Sigmoid colon (tissue), 7 donors: ENCODE measurements around the gene FGD3. TPM values are rescaled to one million over a fixed set of nuclear protein-coding genes. Genes with fewer than 3 reads are reported as not detected.

Experiments used
- DNase-seq: peaks from one replicate; pipeline ENCODE4 v3.0.0-alpha.2; 2019
- H3K27ac ChIP-seq, 4 donors: fragments of 200-600 bp; sonication (generic); one replicate each; pipeline ENCODE4 v1.5.1; 2016 to 2019; ENCODE audit warnings: mild to moderate bottlenecking in 1 of 4
- H3K27me3 ChIP-seq, 3 donors: fragments of 200-600 bp; sonication (generic); one replicate each; pipeline ENCODE4 v1.5.1; 2019; ENCODE audit warnings: mild to moderate bottlenecking in 1 of 3
- H3K36me3 ChIP-seq, 4 donors: fragments of 200-600 bp; sonication (generic); one replicate each; pipeline ENCODE4 v1.5.1; 2016 to 2019
- H3K4me1 ChIP-seq, 4 donors: fragments of 200-600 bp; sonication (generic); one replicate each; pipeline ENCODE4 v1.5.1; 2017 to 2019
- H3K4me3 ChIP-seq, 4 donors: fragments of 200-600 bp; sonication (generic); one replicate each; pipeline ENCODE4 v1.5.1; 2017 to 2019; ENCODE audit warnings: mild to moderate bottlenecking in 2 of 4, moderate library complexity in 1 of 4
- H3K9me3 ChIP-seq, 4 donors: fragments of 200-600 bp in 3 of 4; sonication (generic) in 3 of 4; one replicate each; pipeline versions ENCODE4 v1.5.1 to v1.6.1; 2013 to 2019
- CTCF ChIP-seq, 4 experiments: fragments of 450-650 bp in 3 of 4; fragments of 200-600 bp in 1 of 4; IDR thresholded peaks; one replicate each; pipeline ENCODE4 v1.5.1; 2016 to 2019; ENCODE audit warnings: antibody characterized with exemption in 4 of 4, mild to moderate bottlenecking in 3 of 4, moderate library complexity in 2 of 4
- EP300 ChIP-seq, 4 donors: sonication (generic); formaldehyde crosslinking; IDR thresholded peaks; one replicate each; pipeline ENCODE4 v1.6.1; 2017; ENCODE audit warnings: antibody characterized with exemption in 4 of 4
- POLR2A ChIP-seq, 2 donors: fragments of 450-650 bp; IDR thresholded peaks; one replicate each; pipeline ENCODE4 v1.6.1; 2016; ENCODE audit warnings: antibody characterized with exemption in 2 of 2, mild to moderate bottlenecking in 2 of 2, moderate library complexity in 2 of 2
- POLR2AphosphoS5 ChIP-seq, 4 donors: sonication (generic); formaldehyde crosslinking; IDR thresholded peaks; one replicate each; pipeline ENCODE4 v1.6.1; 2017; ENCODE audit warnings: antibody characterized with exemption in 4 of 4
- WGBS, 2 donors: extraction: QIAGEN DNeasy Blood & Tissue Kit; methylation state at CpG; one replicate each; pipeline ENCODE4 v1.1.7; 2013; 5-methylcytosine and 5-hydroxymethylcytosine counted together
- intact Hi-C: fragments of 100-400 bp; cut with DNase I; formaldehyde crosslinking; loops from one replicate; pipeline ENCODE4 v1.15.1; 2023
- polyA plus RNA-seq, 3 donors: library from polyadenylated mRNA; stranded (reverse); fragments of 200-250 nt; gene quantifications; one replicate each; pipeline ENCODE4 v1.2.3, GENCODE V29; 2013
- total RNA-seq, 4 donors: library from RNA; depleted of rRNA; stranded (reverse); fragments of >200 nt; gene quantifications; one replicate each; pipeline ENCODE4 v1.1.0, GENCODE V29; 2016
- donor health status: healthy with polysubstance abuse.
- donor health status: Bipolar disorder and iron deficiency.
- donor health status: healthy.

FGD3 gene
- total and polyA plus RNA-seq, 7 donors = 1.8 to 18.0 (median 3.7) TPM

GRCh38 chr9:92942688-92943616 is 4.4 kb upstream of the FGD3 start:
- no peaks in the 10 kb centered on the region for H3K9me3 ChIP-seq
- H3K4me1 ChIP-seq = peaks cover 0 to 11% (median 7%) of the 10 kb centered on the region in 4 donors
- no peak overlapping the region for H3K4me3 ChIP-seq
- DNase-seq = no peak
- no peak for TF ChIP-seq EP300 (IDR thresholded peaks at IDR 0.05)
- TF ChIP-seq POLR2A (IDR thresholded peaks at IDR 0.05) = no peak
- no peak for TF ChIP-seq POLR2AphosphoS5 (IDR thresholded peaks at IDR 0.05)
- no peak for TF ChIP-seq CTCF (IDR thresholded peaks at IDR 0.05)
- H3K27me3 ChIP-seq = peaks cover 0 to 16% (median 0%) of the 10 kb centered on the region in 3 donors
- intact Hi-C loops = no loop called here
- 82 to 84% methylated on average over 10 of the region's 10 CpGs for WGBS, 2 donors
- H3K36me3 ChIP-seq = no peaks in the 10 kb centered on the region
- no peak overlapping the region for H3K27ac ChIP-seq

GRCh38 chr9:92944921-92945320 is 2.4 kb upstream of the FGD3 start:
- intact Hi-C loops = no loop called here
- DNase-seq = no peak
- 90 to 93% methylated on average over 8 of the region's 8 CpGs for WGBS, 2 donors

GRCh38 chr9:92945796-92946195 is 1.5 kb upstream of the FGD3 start:
- H3K36me3 ChIP-seq = no peaks in the 10 kb centered on the region
- peaks cover 0 to 11% (median 7%) of the 10 kb centered on the region in 4 donors for H3K4me1 ChIP-seq
- H3K9me3 ChIP-seq = no peaks in the 10 kb centered on the region
- H3K4me3 ChIP-seq = no peak overlapping the region
- TF ChIP-seq POLR2A (IDR thresholded peaks at IDR 0.05) = no peak
- no peak for TF ChIP-seq CTCF (IDR thresholded peaks at IDR 0.05)
- no peak for TF ChIP-seq EP300 (IDR thresholded peaks at IDR 0.05)
- no peak for TF ChIP-seq POLR2AphosphoS5 (IDR thresholded peaks at IDR 0.05)
- H3K27ac ChIP-seq = no peak overlapping the region
- 96 to 97% methylated on average over 8 of the region's 8 CpGs for WGBS, 2 donors
- peaks cover 0 to 35% (median 9%) of the 10 kb centered on the region in 3 donors for H3K27me3 ChIP-seq
- DNase-seq = no peak
- intact Hi-C loops = no loop called here

More at GRCh38 chr9:92944921-92945320, 2.4 kb upstream of the FGD3 start:
- no peaks in the 10 kb centered on the region for H3K9me3 ChIP-seq
- no peaks in the 10 kb centered on the region for H3K36me3 ChIP-seq
- no peak overlapping the region for H3K4me3 ChIP-seq
- H3K27me3 ChIP-seq = peaks cover 0 to 35% (median 9%) of the 10 kb centered on the region in 3 donors
- no peak overlapping the region for H3K27ac ChIP-seq
- TF ChIP-seq EP300 (IDR thresholded peaks at IDR 0.05) (no peak), POLR2A (IDR thresholded peaks at IDR 0.05) (no peak), CTCF (IDR thresholded peaks at IDR 0.05) (no peak), POLR2AphosphoS5 (IDR thresholded peaks at IDR 0.05) (no peak)
- peaks cover 0 to 11% (median 7%) of the 10 kb centered on the region in 4 donors for H3K4me1 ChIP-seq

DNA sequence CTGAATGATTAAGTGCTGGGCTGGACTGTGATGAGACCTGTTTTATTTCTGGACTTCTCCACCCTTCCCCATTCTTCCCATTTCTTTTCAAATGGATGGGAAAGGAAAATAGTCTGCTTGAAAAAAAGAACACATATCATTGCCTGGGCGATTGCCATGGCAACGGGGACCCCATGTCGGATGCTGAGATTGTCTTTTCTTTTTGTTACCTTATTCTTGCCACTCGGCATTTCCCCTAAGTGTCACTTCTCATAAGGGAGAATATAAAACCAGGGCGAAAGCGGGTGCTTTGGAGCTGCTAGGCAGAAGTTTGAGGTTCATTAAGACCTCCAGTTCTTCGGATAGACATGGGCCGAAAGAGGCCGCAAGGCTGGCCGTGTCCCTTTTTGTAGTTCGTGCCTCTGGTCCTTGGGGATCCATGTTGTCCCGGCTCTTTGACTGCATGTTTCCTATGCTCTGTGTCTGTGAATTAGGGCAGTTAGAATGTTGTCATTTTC is 763 bp downstream of the FGD3 start:
- peaks cover 0 to 35% (median 9%) of the 10 kb centered on the region in 3 donors for H3K27me3 ChIP-seq
- H3K27ac ChIP-seq = no peak overlapping the region
- TF ChIP-seq CTCF (IDR thresholded peaks at IDR 0.05) (no peak), POLR2A (IDR thresholded peaks at IDR 0.05) (no peak), POLR2AphosphoS5 (IDR thresholded peaks at IDR 0.05) (no peak), EP300 (IDR thresholded peaks at IDR 0.05) (no peak)
- intact Hi-C loops = no loop called here
- peaks cover 0 to 11% (median 7%) of the 10 kb centered on the region in 4 donors for H3K4me1 ChIP-seq
- H3K9me3 ChIP-seq = no peaks in the 10 kb centered on the region
- H3K4me3 ChIP-seq = peak overlapping the region in 1 of 4 donors; percentile 49
- no peak for DNase-seq
- H3K36me3 ChIP-seq = no peaks in the 10 kb centered on the region
- WGBS, 2 donors = 82 to 86% methylated on average over 12 of the region's 12 CpGs
